Hepatocyte (in vitro differentiated cells): ENCODE results near the gene RNF151. TPM values are rescaled to one million over a fixed set of nuclear protein-coding genes. Genes with fewer than 3 reads are reported as not detected.

Source experiments
- DNase-seq: peaks from one replicate; pipeline ENCODE4 v3.0.0-alpha.2; 2016; ENCODE audit warnings: low spot score
- H2AFZ ChIP-seq: fragments of 200-600 bp; sonication (generic); 2 replicates; pipeline ENCODE4 v1.6.0; 2016; ENCODE audit warnings: antibody characterized with exemption, mild to moderate bottlenecking
- H3K27ac ChIP-seq: fragments of 200-600 bp; sonication (generic); 2 replicates; pipeline ENCODE4 v1.5.1; 2016; ENCODE audit warnings: mild to moderate bottlenecking
- H3K27me3 ChIP-seq: fragments of 200-600 bp; sonication (generic); 2 replicates; pipeline ENCODE4 v1.6.1; 2016
- H3K36me3 ChIP-seq: fragments of 200-600 bp; sonication (generic); replicated peaks from 2 replicates; pipeline ENCODE4 v1.5.1; 2016; ENCODE audit warnings: low read depth; ENCODE audit not compliant: insufficient read depth
- H3K4me1 ChIP-seq: fragments of 200-600 bp; sonication (generic); 2 replicates; pipeline ENCODE4 v1.5.1; 2016; ENCODE audit warnings: mild to moderate bottlenecking, moderate library complexity; ENCODE audit not compliant: insufficient read depth
- H3K4me2 ChIP-seq: fragments of 200-600 bp; sonication (generic); 2 replicates; pipeline ENCODE4 v1.6.0; 2016
- H3K4me3 ChIP-seq: fragments of 200-600 bp; sonication (generic); 2 replicates; pipeline ENCODE4 v1.5.1; 2016; ENCODE audit warnings: mild to moderate bottlenecking
- H3K79me2 ChIP-seq: fragments of 200-600 bp; sonication (generic); 2 replicates; pipeline ENCODE4 v1.6.0; 2017; ENCODE audit warnings: mild to moderate bottlenecking
- H3K9me2 ChIP-seq: fragments of 200-600 bp; sonication (generic); replicated peaks from 2 replicates; pipeline ENCODE4 v1.6.0; 2017; ENCODE audit warnings: mild to moderate bottlenecking; ENCODE audit not compliant: insufficient read depth
- H3K9me3 ChIP-seq: fragments of 200-600 bp; sonication (generic); 2 replicates; pipeline ENCODE4 v1.5.1; 2016; ENCODE audit warnings: low read depth, mild to moderate bottlenecking
- H4K20me1 ChIP-seq: fragments of 200-600 bp; sonication (generic); 2 replicates; pipeline ENCODE4 v1.6.0; 2016; ENCODE audit warnings: mild to moderate bottlenecking; ENCODE audit not compliant: insufficient read depth, poor library complexity, severe bottlenecking
- EZH2 ChIP-seq: fragments of 200-600 bp; sonication (generic); IDR thresholded peaks from 2 replicates; pipeline ENCODE4 v1.6.1; 2016; ENCODE audit warnings: antibody characterized with exemption, mild to moderate bottlenecking, borderline replicate concordance
- EZH2phosphoT487 ChIP-seq: fragments of 200-600 bp; sonication (generic); IDR thresholded peaks from one replicate; pipeline ENCODE4 v1.6.1; 2018; ENCODE audit warnings: antibody characterized with exemption, mild to moderate bottlenecking, low read depth, moderate library complexity; ENCODE audit not compliant: unreplicated experiment, severe bottlenecking
- WGBS: methylation state at CpG from one replicate; pipeline ENCODE4 v1.1.6; 2016; ENCODE audit warnings: low lambda C conversion rate; ENCODE audit errors: missing lambda C conversion rate; 5-methylcytosine and 5-hydroxymethylcytosine counted together
- polyA plus RNA-seq: library from polyadenylated mRNA; unstranded; fragments of >200 nt; fragmentation: Nextera tagmentation; extraction: Ambion mirVana; gene quantifications from 2 replicates; pipeline ENCODE4 v1.2.1, GENCODE V29; 2016
- total RNA-seq: library from RNA; depleted of rRNA; stranded (reverse); fragments of >200 nt; gene quantifications from 2 replicates; pipeline ENCODE4 v1.2.3, GENCODE V29; 2014
- TF ChIP-seq, protein P1 (sequence below): fragments of 200-600 bp; sonication (generic); IDR thresholded peaks from 2 replicates; pipeline ENCODE4 v1.5.1; 2016; ENCODE audit warnings: antibody characterized with exemption, mild to moderate bottlenecking; ENCODE audit not compliant: poor library complexity

The RNF151 gene
- total and polyA plus RNA-seq, 2 experiments from 2014 or later: not detected

DNA sequence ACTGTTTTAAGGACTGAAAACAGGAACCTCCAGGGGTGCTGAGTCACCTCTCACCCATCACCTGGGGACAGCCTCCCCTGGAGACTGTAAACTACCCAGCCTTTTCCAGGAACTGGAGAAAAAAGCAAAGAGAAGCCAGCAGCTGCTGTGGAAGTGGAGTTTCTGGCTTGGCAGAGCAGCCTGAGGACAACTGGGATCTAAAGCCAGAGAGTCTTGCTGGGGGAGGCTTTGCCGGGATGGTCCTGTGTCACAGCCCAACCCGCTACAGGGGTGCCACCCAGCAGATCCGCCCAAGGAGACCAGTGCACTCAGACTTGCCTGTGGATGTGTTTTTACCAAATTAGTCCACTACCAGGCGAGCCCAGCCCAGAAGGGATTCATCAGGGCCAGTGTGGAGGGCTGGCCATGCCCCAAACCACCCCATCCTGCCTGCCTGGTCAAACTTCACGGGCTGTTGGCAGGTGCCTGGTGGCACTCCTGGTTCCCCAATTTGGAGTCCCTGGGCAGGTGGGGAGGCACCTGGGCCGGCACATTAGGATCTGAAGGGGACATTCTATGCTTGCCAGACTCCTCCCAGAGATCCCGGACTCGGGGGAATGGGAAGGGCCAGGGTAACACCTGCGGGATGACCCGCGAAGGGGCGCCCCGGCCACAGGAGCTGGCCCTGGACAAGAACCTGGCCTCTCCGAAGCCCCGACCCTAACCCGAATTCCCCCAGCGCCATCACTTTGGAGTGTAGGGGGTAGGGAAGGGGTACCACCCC is 24.4 kb upstream of the RNF151 start:
- H3K4me1 ChIP-seq: peaks cover 24% of the 10 kb centered on the region
- peak overlapping the region; percentile 87 for H3K4me2 ChIP-seq
- H3K36me3 ChIP-seq: no peaks in the 10 kb centered on the region
- TF ChIP-seq EZH2 (no peak), EZH2phosphoT487 (no peak)
- TF ChIP-seq, protein P1, sequence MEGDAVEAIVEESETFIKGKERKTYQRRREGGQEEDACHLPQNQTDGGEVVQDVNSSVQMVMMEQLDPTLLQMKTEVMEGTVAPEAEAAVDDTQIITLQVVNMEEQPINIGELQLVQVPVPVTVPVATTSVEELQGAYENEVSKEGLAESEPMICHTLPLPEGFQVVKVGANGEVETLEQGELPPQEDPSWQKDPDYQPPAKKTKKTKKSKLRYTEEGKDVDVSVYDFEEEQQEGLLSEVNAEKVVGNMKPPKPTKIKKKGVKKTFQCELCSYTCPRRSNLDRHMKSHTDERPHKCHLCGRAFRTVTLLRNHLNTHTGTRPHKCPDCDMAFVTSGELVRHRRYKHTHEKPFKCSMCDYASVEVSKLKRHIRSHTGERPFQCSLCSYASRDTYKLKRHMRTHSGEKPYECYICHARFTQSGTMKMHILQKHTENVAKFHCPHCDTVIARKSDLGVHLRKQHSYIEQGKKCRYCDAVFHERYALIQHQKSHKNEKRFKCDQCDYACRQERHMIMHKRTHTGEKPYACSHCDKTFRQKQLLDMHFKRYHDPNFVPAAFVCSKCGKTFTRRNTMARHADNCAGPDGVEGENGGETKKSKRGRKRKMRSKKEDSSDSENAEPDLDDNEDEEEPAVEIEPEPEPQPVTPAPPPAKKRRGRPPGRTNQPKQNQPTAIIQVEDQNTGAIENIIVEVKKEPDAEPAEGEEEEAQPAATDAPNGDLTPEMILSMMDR: no peak
- no peaks in the 10 kb centered on the region for H4K20me1 ChIP-seq
- no peaks in the 10 kb centered on the region for H3K9me2 ChIP-seq
- WGBS: 38% methylated on average over 16 of the region's 17 CpGs
- H3K27me3 ChIP-seq: no peaks in the 10 kb centered on the region
- peak overlapping the region; percentile 70 for H3K4me3 ChIP-seq
- H2AFZ ChIP-seq: peak overlapping the region; percentile 64
- peaks cover 10% of the 10 kb centered on the region for H3K79me2 ChIP-seq
- no peaks in the 10 kb centered on the region for H3K9me3 ChIP-seq
- no peak for DNase-seq
- H3K27ac ChIP-seq: peak overlapping the region; percentile 70

DNA sequence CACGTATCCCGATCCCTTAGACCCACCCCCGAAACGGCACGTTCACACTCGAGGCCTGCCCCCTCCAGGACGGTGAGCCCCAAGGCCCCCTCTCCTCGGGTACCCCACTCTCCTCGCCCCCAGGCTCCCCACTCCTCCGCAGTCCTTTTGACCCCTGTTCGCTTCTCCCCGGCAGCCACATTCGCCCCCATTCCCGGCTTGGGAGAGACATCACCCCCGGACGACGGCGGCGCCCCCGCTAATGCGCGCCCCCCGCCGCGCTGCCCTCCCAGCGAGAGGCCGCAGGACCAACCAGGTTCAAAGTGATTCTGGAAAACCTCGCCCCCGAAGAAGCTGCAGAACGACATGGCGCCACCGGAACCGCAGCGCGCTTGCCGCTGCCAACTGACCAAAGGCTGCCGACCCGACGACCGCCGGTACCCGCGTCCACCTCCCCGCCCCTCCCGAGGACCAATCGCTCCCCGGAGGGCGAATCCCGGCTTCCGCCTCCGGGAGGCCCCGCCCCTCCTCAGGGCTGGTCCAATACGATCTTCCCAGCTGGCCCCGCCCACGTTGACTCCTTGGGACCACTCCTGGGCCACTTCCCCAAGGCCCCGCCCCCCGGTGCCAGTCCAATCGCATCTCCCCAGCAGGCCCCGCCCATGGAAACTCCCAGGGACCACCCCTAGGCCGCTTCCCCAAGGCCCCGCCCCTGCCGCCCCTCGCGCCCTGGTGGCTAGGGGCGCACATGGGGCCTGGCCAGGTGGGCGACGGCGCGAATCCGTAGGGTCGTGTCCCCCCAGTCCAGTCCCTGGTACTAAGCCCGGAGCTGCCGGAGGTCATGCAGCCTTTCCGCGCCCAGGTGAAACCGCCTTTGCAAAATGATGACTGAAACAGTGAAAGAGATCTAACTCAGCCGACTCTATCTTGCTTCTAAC is 23.6 kb upstream of the RNF151 start, which contains the start of gene MSRB1:
MSRB1 (minus strand) TSS at position 390 of the 917 bp plus-strand sequence; CDS start at position 347, 43 bp downstream.
- Histone ChIP-seq H2AFZ (peak within 1 kb of the TSS; percentile 77), H3K4me2 (peak within 1 kb of the TSS; percentile 87), H3K9me3 (no peaks in the 10 kb centered on the region), H3K36me3 (no peaks in the 10 kb centered on the region), H4K20me1 (no peaks in the 10 kb centered on the region), H3K27ac (peak within 1 kb of the TSS; percentile 70), H3K4me1 (peaks cover 24% of the 10 kb centered on the region), H3K4me3 (peak within 1 kb of the TSS; percentile 70), H3K9me2 (no peaks in the 10 kb centered on the region), H3K79me2 (peaks cover 10% of the 10 kb centered on the region), H3K27me3 (no peaks in the 10 kb centered on the region)
- TF ChIP-seq, protein P1: no peak
- no peak for TF ChIP-seq EZH2
- no peak for TF ChIP-seq EZH2phosphoT487
- peak; percentile 100 for DNase-seq
- WGBS: 5% methylated on average over 48 of the region's 77 CpGs

DNA sequence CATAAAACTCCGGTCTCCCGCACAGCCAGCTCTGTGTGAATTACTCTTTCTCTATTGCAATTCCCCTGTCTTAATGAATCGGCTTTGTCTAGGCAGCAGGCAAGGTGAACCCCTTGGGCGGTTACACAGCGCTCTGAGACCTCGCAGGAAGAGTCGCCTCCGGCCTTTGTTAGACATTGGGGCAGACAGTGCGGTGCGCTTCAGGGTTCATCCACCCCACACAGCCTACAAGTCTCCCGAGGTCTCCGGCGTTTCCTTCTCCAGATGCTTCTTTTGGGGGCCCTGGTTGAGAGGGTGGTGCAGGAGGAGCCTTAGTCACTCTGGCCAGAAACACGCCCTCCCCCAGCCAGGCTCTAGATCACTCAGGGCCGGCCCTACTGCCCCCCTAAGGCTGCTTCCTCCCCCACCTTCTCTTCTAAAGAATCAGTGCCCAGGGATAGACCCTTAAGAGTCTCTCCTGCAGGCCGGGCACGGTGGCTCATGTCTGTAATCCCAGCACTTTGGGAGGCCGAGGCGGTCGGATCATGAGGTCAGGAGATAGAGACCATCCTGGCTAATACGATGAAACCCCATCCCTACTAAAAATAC is 21.9 kb upstream of the RNF151 start:
- TF ChIP-seq EZH2phosphoT487 (no peak), EZH2 (no peak)
- TF ChIP-seq, protein P1: no peak
- no peak for DNase-seq
- no peak overlapping the region for H3K4me3 ChIP-seq

More for the DNA sequence above, 21.9 kb upstream of the RNF151 start:
- WGBS: 91% methylated on average over 21 of the region's 21 CpGs
- peaks cover 10% of the 10 kb centered on the region for H3K79me2 ChIP-seq
- H4K20me1 ChIP-seq: no peaks in the 10 kb centered on the region
- H3K9me2 ChIP-seq: no peaks in the 10 kb centered on the region
- H3K27me3 ChIP-seq: no peaks in the 10 kb centered on the region
- no peak overlapping the region for H2AFZ ChIP-seq
- no peak overlapping the region for H3K27ac ChIP-seq
- H3K4me2 ChIP-seq: no peak overlapping the region
- no peaks in the 10 kb centered on the region for H3K9me3 ChIP-seq
- H3K4me1 ChIP-seq: peaks cover 19% of the 10 kb centered on the region
- no peaks in the 10 kb centered on the region for H3K36me3 ChIP-seq
